ENCODE results near the gene IGSF21.

GRCh38 chr1:18336801-18337200, 229.2 kb downstream of the IGSF21 start:
- TF ChIP-seq, protein P1, sequence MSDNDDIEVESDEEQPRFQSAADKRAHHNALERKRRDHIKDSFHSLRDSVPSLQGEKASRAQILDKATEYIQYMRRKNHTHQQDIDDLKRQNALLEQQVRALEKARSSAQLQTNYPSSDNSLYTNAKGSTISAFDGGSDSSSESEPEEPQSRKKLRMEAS (CRISPR knock-in tag; IDR thresholded peaks at IDR 0.05): no peak
- TF ChIP-seq JUN (CRISPR knock-in tag; IDR thresholded peaks at IDR 0.05) (no peak), ZNF121 (CRISPR knock-in tag; IDR thresholded peaks at IDR 0.05) (no peak), E2F1 (CRISPR knock-in tag; IDR thresholded peaks at IDR 0.05) (no peak), CTCF (IDR thresholded peaks at IDR 0.05) (no peak), ZBTB21 (CRISPR knock-in tag; IDR thresholded peaks at IDR 0.05; ENCODE audit: borderline replicate concordance) (no peak), USF2 (CRISPR knock-in tag; IDR thresholded peaks at IDR 0.05) (no peak), ZNF138 (CRISPR knock-in tag; conservative IDR thresholded peaks at IDR 0.05) (no peak), PRDM15 (CRISPR knock-in tag; IDR thresholded peaks at IDR 0.05) (no peak), FOXJ3 (CRISPR knock-in tag; IDR thresholded peaks at IDR 0.05; ENCODE audit: borderline replicate concordance) (no peak), ATF3 (CRISPR knock-in tag; conservative IDR thresholded peaks at IDR 0.05) (no peak)

Data from WTC11 (cell line).